Omental fat pad (tissue), 4 donors: ENCODE data around the gene CACNA2D3. TPM values are rescaled to one million over a fixed set of nuclear protein-coding genes. Genes with fewer than 3 reads are reported as not detected.

Source experiments
- ATAC-seq: fragments of 150-250 bp; one replicate; pipeline ENCODE4 v1.9.1; 2016; ENCODE audit warnings: mild to moderate bottlenecking, moderate library complexity; ENCODE audit not compliant: low FRiP score
- DNase-seq: peaks from one replicate; pipeline ENCODE4 v3.0.0-alpha.2; 2019; ENCODE audit warnings: low spot score
- total RNA-seq, 4 donors: library from RNA; depleted of rRNA; stranded (reverse); fragments of >200 nt; gene quantifications; one replicate each; pipeline ENCODE4 v1.1.0, GENCODE V29; 2016
- TF ChIP-seq, protein P1 (sequence below), 3 donors: fragments of 450-650 bp; IDR thresholded peaks; one replicate each; pipeline ENCODE4 v1.5.1; 2016 to 2017; ENCODE audit warnings: antibody characterized with exemption in 3 of 3, mild to moderate bottlenecking in 3 of 3, moderate library complexity in 2 of 3

Gene CACNA2D3
- total RNA-seq, 4 donors from 2014 or later: 2.6 to 6.1 (median 4.5) TPM

DNA sequence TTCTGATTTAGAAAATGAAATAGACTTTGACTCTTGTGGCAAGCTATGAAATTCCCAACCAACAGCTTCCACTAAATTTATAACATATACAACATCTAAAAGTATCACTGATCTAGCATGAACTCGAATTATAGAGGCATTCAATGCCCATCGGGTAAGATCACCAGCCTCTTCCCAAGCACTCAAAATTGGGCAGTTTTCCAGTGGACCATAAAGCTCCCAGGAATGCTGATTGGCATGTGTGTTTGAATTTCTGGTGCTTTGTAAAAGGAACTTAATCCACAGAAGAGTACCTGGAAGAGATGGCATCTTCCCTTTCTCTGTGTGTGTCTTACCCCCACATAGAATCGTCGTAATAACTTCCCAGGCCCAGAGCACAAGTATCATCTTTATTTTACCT is 795.5 kb downstream of the CACNA2D3 start:
- DNase-seq (no peak), ATAC-seq (no peak)
- TF ChIP-seq, protein P1, sequence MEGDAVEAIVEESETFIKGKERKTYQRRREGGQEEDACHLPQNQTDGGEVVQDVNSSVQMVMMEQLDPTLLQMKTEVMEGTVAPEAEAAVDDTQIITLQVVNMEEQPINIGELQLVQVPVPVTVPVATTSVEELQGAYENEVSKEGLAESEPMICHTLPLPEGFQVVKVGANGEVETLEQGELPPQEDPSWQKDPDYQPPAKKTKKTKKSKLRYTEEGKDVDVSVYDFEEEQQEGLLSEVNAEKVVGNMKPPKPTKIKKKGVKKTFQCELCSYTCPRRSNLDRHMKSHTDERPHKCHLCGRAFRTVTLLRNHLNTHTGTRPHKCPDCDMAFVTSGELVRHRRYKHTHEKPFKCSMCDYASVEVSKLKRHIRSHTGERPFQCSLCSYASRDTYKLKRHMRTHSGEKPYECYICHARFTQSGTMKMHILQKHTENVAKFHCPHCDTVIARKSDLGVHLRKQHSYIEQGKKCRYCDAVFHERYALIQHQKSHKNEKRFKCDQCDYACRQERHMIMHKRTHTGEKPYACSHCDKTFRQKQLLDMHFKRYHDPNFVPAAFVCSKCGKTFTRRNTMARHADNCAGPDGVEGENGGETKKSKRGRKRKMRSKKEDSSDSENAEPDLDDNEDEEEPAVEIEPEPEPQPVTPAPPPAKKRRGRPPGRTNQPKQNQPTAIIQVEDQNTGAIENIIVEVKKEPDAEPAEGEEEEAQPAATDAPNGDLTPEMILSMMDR (IDR thresholded peaks at IDR 0.05): no peak

DNA sequence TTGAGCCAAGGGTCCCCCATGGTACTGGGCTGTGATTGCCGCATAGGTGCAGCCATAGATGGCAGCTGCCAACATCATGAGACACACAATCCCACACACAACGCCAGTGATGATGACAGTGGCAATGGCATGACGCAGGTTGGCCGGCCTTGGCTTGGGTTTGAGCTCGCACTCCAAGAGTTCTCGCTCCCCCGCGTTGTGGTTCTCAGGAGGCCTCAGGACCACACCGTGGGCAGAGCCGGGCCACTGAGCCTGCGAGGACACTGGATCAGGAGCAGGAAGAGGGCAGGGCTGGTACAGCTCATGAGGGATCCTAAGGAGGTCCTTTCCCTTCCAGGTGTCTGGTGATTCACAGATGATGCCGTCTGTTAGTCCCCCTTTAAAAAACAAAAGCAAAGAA is 796.2 kb downstream of the CACNA2D3 start:
- TF ChIP-seq, protein P1 (IDR thresholded peaks at IDR 0.05): no peak
- ATAC-seq (no peak), DNase-seq (no peak)

DNA sequence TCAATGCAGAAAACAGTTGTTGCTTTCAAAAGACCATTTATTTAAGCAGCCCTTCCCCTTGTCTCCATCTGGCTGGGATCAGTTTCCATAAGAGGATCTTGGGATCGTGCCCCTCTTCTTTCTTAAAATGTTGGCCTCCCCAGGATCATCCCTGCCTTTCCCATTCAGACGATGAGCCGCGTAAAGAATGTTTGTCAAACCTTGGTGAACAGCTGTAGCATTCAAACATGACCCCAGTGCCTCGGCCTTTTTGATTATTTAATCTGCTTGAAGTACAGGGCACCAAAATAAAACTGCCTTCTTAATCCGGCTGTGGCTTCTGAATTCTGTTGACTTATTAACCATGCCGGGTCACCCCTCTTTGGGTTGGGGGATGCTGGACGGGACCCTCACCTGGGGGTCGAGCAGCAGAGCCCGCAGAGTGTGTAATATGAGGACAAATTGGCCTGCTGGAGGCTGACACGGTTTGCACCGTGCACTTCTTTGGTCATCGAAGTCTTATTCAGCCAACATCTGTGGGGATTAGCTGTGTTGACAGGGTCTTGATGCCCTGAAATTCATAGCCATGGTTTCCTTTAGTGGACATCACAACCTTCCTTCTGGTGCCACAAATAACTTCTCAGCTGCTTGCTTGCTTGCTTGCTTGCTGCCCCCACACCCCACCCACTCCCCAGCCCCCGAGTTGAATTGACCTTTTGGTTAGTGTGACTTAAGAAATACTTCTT is 805.9 kb downstream of the CACNA2D3 start, which contains the start of gene LRTM1:
LRTM1 (minus strand) TSS at position 14 of the 725 bp plus-strand sequence. CDS start 148 bp downstream, outside the sequence.
- TF ChIP-seq, protein P1 (IDR thresholded peaks at IDR 0.05): no peak
- ATAC-seq: no peak
- no peak for DNase-seq

DNA sequence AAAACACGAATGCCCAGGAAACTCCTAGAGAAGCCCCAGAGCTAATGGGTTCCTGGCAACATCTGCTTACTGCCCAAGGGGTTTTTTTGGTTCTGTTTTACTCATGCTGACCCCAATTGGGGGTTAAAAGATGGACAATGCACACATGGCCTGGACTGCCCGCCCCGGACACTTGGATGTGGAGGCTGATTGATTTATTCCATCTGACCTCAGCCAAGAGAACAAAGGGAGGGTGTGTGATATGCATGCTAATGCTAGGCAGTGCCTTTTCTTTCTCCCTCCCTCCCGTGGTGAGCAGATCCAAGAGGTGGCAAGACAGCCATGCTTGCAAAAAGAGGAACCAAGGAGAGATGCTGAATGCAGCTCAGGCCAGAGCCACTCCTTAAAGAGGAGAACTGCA is 808.8 kb downstream of the CACNA2D3 start:
- ATAC-seq (no peak), DNase-seq (no peak)
- TF ChIP-seq, protein P1 (IDR thresholded peaks at IDR 0.05): no peak

DNA sequence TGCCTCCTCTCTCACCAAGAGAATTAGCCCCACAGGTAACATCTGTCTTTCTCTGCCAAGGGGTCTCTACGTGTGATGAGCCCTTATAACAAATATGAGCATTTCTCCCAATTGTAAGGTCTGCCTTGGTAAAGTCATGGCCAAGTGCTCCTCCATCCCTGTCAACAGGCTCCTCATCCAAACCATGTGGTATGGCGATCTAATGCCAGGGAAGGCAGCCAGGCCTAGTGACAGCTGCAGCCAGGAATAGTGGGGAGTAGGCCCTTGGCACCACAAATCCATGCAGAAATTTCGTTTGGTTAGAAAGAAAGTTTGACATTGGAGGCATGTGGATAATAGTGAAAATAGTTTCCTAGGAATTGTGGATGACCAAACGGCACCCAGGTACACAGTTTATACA is 810.3 kb downstream of the CACNA2D3 start:
- DNase-seq (no peak), ATAC-seq (no peak)
- TF ChIP-seq, protein P1 (IDR thresholded peaks at IDR 0.05): no peak

DNA sequence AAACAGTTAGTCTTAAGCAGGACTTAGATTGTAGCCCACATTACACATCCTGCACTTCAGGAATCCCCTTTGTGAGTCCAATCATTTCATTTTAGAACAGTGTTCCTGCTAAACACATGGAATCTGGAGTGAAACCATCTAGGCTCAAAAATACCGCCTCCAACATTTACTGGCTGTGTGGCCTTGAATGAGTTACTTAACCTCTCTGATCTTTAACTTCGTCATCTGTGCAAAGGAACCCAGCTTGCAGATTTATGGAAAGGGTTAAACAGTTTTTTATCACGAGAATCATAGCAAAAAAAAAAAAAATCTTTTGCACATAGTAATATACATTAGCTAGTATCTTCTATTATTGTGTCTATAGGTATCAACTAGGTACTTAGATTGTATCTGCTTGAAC is 813.5 kb downstream of the CACNA2D3 start:
- no peak for ATAC-seq
- no peak for DNase-seq
- TF ChIP-seq, protein P1 (IDR thresholded peaks at IDR 0.05): no peak

DNA sequence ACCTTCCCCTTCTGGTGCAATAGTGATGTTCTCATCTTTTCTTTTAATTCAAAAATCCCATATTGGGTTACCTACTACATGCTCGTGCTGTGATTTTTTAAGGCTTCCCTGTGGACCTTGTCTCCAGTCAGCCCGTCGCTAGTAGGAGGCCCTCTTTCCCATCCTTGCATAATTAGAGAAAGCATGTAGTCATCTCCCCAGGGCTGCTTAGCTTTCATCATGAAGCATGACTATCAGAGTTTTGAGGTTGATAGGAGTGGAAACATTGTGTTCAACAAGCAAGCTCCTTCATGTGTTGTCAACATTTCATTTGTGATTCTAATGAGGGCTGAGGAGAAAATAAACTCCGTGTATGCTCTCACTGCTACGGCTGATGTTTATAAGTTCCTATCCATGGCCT is 814.2 kb downstream of the CACNA2D3 start:
- no peak for DNase-seq
- no peak for ATAC-seq
- TF ChIP-seq, protein P1 (IDR thresholded peaks at IDR 0.05): no peak
